Pulmonary artery endothelial cell (primary cell): ENCODE results near the gene MYOCD. TPM values are rescaled to one million over a fixed set of nuclear protein-coding genes. Genes with fewer than 3 reads are reported as not detected.

Experiments used
- DNase-seq: peaks from one replicate; pipeline ENCODE4 v3.0.0-alpha.2; 2011; ENCODE audit warnings: low read depth, low spot score
- total RNA-seq: library from RNA; depleted of rRNA; stranded (reverse); fragments of >200 nt; gene quantifications from 2 replicates; pipeline ENCODE4 v1.2.3, GENCODE V29; 2014

Gene MYOCD
- total RNA-seq, 1 donor from 2014 or later = not detected

DNA sequence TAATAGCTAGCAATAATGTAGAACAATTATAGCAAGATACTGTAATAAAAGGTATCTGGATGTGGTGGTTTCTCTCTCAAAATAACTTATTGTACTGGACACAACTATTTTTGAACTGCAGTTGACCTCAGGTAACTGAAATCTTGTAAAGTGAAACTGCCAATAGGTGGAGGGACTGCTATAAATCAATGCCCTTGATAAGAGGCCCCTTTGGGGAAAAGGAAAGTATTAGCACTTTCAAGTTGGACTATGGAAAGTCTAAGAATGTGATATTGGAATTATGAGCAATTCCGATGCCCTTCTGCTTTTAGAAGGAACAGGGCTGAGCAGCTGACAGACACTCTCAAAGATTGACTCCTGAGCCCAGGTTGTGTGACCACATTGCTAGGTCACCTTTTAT lies 79.1 kb downstream of the MYOCD start:
- DNase-seq = no peak

DNA sequence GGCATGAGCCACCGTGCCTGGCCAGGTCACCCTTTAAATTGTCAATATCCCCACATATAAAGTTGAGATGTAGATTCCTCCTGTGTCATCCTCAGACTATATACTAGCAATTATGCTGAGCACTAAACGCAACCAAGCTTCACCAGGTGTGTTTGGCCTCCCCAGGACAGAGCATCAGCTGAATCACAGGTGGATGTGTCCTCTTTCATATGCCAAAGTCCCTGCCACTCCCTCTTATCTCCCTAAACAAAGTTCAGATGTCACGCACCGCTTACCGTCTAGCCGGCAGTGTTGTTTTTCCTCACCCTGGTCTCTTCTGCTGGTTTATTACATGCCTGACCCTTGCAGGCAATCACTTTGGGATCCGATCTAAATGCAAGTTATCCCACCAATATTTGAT lies 79.8 kb downstream of the MYOCD start:
- no peak for DNase-seq

DNA sequence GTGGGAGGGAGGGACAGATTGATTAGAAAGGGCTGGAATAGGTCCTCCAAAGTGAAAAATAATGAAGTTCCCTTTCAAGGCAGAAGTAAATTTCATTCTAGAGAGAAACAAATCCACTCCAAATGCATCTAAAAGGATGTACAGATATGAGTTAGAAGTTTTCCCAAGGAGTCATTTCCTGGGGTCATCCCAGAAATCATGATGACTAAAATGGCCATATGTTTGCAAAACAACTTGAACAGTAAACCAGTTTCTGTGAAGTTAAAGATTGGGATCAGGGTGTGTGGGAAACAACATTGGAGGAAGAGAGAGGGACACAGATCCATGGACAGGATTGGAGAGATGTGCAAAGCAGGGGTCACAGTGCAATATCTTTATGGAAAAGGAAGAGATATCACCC lies 91.1 kb downstream of the MYOCD start:
- no peak for DNase-seq

DNA sequence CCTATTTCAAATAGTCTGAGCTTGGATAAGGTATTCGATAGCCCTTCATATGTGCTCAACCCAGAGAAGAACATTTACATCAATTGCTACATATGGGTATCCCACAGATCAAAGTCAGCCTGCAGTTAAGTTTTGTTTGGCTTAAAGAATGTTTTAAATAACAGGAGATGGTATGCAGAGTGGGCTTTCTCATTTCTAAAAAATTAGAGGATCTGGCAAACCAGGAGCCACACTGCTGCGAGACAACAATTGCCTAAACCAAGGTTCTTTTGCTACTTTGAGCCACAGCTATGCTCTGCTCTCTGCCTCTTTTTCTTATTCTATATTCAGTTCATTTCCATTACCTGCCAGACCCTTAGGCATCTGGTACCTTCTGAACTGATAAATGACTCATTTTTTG lies 93.4 kb downstream of the MYOCD start:
- DNase-seq = no peak

- no peak for DNase-seq
Observed at GRCh38 chr17:12765548-12765947, 99.9 kb downstream of the MYOCD start.

GRCh38 chr17:12768255-12768654 lies 102.6 kb downstream of the MYOCD start:
- DNase-seq = no peak

DNA sequence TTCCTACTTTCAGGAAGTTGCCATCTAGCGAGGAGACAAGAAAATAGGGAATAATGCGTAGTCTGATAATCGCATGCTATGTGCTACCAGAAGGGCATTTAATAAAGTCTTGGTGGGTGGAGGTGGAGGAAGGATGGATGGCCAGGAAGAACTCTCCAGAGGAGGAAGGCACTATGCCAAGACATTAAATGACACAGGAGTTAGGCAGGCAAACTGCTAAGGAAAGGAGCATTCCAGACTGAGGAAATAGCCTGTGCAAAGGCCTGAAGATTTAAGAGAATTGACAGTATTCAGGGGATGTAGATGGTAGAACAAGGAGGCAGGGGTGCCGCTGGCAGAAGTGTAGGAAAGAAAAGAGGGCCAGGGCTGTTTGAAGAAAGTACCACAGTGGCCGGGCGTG lies 104.3 kb downstream of the MYOCD start:
- no peak for DNase-seq

GRCh38 chr17:12773153-12773552 lies 107.5 kb downstream of the MYOCD start:
- DNase-seq = no peak

DNA sequence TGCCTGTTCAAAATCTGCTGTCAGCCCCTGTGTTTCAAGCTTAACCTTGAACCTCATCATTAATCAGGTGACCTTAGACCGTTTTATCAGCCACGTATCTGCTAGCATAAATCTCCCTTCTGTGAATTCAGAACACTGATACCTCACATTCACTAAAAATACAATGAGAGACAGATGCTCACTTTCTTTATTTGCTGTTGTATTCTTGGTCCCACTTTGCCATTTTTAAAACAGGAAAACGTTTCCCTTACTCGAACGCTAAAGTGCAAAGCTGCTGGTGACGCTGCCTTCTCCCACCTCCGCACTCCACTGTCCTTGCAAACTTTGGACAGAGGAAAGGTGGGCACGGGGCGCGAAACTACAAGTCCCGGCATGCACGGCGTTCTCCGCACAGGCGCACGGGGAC lies 123.4 kb downstream of the MYOCD start:
- DNase-seq = no peak

DNA sequence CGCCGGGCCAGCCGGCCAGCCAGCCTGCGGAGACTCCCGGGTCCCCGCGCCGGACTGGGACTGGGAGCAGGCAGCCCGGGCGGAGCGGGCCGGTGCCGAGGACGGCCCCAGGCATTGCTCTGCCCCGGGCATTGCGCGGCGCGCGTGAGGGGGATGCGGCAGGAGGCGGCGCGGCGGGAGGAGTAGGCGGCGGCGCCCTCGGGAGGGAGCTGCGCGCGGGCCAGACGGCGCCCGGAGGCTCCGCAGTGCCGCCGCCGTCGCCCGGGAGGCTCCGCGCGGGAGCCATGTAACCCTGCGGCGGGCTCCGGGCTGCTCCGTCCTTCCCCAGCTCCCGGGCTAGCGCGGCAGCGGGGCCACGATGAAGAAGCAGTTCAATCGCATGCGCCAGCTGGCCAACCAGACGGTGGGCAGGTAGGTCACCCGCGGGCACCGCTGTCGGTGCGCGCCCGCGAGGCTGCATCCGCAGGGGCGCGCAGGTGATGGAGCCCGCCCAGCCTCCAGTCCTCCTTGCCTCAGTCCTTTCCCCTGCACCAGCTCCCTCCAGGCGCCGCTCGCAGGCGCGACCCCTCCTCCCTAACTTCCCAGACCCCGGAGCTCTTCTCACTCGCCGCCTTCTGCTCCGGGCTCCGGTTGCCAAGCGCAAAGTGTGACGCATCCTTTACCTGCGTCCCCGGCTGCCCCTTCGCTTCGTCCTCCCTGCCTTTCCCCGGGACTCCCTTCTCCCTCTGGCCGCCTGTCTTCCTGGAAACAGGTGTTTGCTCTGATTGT lies 124.0 kb downstream of the MYOCD start, which contains the start of gene ARHGAP44:
Gene ARHGAP44 (plus strand): TSS at position 18 of the 768 bp plus-strand sequence. CDS start 341 bp downstream, at position 359.
- no peak for DNase-seq

GRCh38 chr17:12790249-12791106 lies 124.8 kb downstream of the MYOCD start:
- DNase-seq = no peak

DNA sequence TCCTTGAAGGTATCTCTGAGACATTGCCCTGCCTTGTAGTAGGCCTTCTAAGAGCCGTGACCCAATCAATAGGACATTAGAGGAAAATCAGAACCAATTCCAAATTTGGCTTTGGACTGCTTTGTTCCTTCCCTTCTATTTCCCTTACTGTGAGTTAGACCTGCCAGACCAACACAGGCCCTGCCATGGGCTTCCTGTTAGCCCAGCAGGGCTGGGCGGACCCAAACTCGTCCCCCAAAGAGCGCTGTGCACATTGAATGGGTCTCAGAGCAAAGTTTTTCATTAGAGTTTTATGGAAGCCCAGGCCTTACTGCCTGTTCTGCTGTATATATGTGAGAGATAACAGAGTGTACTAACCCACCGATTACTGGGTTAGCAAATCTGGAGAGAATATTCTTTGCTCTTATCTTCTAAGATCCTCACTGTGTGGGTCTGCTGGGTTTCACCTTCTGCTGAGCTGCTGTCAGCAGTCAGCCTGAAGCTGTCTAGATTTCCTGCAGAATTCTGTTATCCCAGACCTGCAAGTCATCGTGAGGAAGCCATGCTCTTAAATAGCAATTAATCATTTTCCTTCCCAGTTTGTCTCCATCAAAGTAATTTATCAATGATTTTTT lies 129.3 kb downstream of the MYOCD start:
- no peak for DNase-seq

- no peak for DNase-seq
Observed at GRCh38 chr17:12800855-12801365, 135.2 kb downstream of the MYOCD start.

DNA sequence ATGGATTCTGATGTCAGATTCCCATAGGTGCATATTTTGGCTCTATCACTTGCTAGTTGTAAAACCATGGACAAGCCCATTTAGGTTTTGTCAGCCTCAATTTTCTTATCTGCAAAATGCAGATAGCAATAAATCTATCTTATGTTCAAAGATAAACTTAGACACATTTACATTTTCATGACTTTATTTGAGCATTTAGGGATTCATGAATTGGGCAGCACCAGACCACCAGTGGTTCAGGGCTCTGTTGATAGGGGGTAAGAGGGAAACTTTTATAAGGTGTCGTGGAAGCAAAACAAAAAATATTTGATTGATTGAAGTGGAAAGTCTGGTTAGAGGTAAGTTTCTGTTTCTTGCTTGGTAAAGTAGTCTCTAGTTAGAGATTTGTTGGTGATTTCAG lies 140.9 kb downstream of the MYOCD start:
- no peak for DNase-seq

- DNase-seq = no peak
Observed at GRCh38 chr17:12808723-12809122, 143.0 kb downstream of the MYOCD start.

- DNase-seq = no peak
Observed at GRCh38 chr17:12812877-12813276, 147.2 kb downstream of the MYOCD start.

DNA sequence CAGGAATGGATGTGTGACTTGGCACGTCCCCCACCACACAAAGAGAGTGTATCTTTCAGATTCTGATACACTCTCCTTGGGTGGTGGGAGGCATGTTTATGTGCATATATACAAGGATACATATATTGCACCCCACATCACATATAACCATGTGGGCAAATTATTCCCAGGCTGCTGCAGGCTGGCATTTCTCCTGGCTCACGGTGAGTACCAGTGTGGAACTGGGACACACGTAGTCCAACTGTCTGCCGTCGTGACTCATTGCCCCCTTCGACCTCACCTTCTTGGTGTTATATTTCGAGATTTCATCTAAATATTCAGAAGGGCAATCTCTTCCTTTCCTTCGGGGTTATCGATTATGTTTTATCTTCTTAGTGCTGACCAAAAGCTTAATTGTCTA lies 148.0 kb downstream of the MYOCD start:
- DNase-seq = no peak

- no peak for DNase-seq
Observed at GRCh38 chr17:12814718-12815117, 149.0 kb downstream of the MYOCD start.

DNA sequence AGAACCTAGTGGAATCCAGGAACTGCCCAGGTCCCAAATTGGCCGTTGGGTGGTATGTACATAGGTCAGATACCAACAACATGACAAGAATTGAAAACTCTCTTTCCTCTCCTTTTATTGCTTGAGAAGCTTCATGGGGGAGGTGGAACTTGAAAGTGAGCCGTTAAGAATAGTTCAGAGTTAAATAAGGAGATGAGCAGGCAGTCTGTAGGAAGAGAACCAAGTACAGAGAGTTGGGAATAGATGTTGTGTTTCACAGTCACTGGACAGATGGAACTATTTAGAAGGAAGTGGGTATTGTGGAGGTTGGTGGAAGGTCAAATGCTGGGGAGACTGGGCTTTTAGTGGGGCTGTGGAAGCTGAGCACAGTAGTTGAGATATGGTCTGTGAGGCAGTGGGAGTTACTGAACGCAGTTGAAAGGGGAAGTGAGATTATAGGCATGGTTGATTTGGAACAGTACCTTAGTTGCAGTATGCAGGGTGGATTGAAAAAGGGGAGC lies 150.0 kb downstream of the MYOCD start:
- no peak for DNase-seq
